H7 (cell line): ENCODE measurements around the gene OXTR. TPM values are rescaled to one million over a fixed set of nuclear protein-coding genes. Genes with fewer than 3 reads are reported as not detected.

ENCODE experiments used
- DNase-seq: peaks from one replicate; pipeline ENCODE4 v3.0.0; 2012
- H3K27me3 ChIP-seq: 2 replicates; pipeline ENCODE4 v1.6.0; 2011; ENCODE audit warnings: mild to moderate bottlenecking, low read length; ENCODE audit not compliant: control insufficient read depth, insufficient read depth
- H3K36me3 ChIP-seq: replicated peaks from 2 replicates; pipeline ENCODE4 v1.5.1; 2011; ENCODE audit warnings: low read length; ENCODE audit not compliant: control insufficient read depth, insufficient read depth
- H3K4me3 ChIP-seq: 2 replicates; pipeline ENCODE4 v1.5.1; 2011; ENCODE audit warnings: low read depth, mild to moderate bottlenecking, control low read depth, low read length, moderate library complexity; ENCODE audit not compliant: insufficient read depth
- total RNA-seq: library from RNA; depleted of rRNA; stranded (reverse); fragments of >200 nt; shearing (Covaris generic); gene quantifications from 2 replicates; pipeline ENCODE4 v1.2.3, GENCODE V29; 2014

The OXTR gene
- total RNA-seq, 1 experiment from 2014 or later: 4.2 TPM

GRCh38 chr3:8739757-8740504, 29.5 kb downstream of the OXTR start:
- Histone ChIP-seq H3K27me3 (no peaks in the 10 kb centered on the region; the same call in 1 of the 2 replicates), H3K4me3 (no peak overlapping the region), H3K36me3 (no peaks in the 10 kb centered on the region)
- no peak for DNase-seq

DNA sequence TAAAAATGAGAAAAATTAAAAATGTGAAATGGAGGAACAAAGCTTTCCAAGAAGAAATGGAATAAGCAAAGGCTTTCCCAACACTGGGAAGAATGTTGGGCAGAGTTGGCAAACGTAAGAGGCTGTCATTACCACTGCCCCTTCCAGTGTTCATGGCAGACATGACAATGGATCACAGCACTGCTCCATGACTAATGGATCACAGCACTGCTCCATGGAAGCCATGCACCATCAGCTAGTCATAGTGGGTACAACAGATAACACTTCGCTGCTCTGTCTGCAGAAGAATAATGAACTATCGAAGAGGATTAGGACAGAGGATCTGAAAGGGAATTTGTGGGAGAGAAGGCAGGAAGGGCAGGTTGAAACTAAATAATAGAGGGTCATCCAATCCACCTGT, 30.8 kb downstream of the OXTR start:
- H3K27me3 ChIP-seq: no peaks in the 10 kb centered on the region; the same call in 1 of the 2 replicates
- no peaks in the 10 kb centered on the region for H3K36me3 ChIP-seq
- DNase-seq: no peak
- H3K4me3 ChIP-seq: no peak overlapping the region

GRCh38 chr3:8737823-8738222, 31.6 kb downstream of the OXTR start:
- Histone ChIP-seq H3K36me3 (no peaks in the 10 kb centered on the region), H3K4me3 (no peak overlapping the region), H3K27me3 (no peaks in the 10 kb centered on the region; the same call in 1 of the 2 replicates)
- no peak for DNase-seq

- Histone ChIP-seq H3K36me3 (no peaks in the 10 kb centered on the region), H3K4me3 (no peak overlapping the region)
These were observed 32.1 kb downstream of the OXTR start for GRCh38 chr3:8737301-8737700.

GRCh38 chr3:8736436-8736835, 33.0 kb downstream of the OXTR start:
- no peak overlapping the region for H3K4me3 ChIP-seq
- H3K36me3 ChIP-seq: no peaks in the 10 kb centered on the region
- H3K27me3 ChIP-seq: no peaks in the 10 kb centered on the region; the same call in 1 of the 2 replicates
- DNase-seq: no peak

More at GRCh38 chr3:8737301-8737700, 32.1 kb downstream of the OXTR start:
- DNase-seq: no peak
- no peaks in the 10 kb centered on the region; the same call in 1 of the 2 replicates for H3K27me3 ChIP-seq

- H3K36me3 ChIP-seq: no peaks in the 10 kb centered on the region
- H3K4me3 ChIP-seq: no peak overlapping the region
- no peak for DNase-seq
- H3K27me3 ChIP-seq: no peaks in the 10 kb centered on the region; the same call in 1 of the 2 replicates
These were observed 34.5 kb downstream of the OXTR start for GRCh38 chr3:8734908-8735307.

- no peak overlapping the region for H3K4me3 ChIP-seq
- H3K36me3 ChIP-seq: no peaks in the 10 kb centered on the region
- no peaks in the 10 kb centered on the region; the same call in 1 of the 2 replicates for H3K27me3 ChIP-seq
- DNase-seq: no peak
These were observed 35.1 kb downstream of the OXTR start for GRCh38 chr3:8734137-8734878.

DNA sequence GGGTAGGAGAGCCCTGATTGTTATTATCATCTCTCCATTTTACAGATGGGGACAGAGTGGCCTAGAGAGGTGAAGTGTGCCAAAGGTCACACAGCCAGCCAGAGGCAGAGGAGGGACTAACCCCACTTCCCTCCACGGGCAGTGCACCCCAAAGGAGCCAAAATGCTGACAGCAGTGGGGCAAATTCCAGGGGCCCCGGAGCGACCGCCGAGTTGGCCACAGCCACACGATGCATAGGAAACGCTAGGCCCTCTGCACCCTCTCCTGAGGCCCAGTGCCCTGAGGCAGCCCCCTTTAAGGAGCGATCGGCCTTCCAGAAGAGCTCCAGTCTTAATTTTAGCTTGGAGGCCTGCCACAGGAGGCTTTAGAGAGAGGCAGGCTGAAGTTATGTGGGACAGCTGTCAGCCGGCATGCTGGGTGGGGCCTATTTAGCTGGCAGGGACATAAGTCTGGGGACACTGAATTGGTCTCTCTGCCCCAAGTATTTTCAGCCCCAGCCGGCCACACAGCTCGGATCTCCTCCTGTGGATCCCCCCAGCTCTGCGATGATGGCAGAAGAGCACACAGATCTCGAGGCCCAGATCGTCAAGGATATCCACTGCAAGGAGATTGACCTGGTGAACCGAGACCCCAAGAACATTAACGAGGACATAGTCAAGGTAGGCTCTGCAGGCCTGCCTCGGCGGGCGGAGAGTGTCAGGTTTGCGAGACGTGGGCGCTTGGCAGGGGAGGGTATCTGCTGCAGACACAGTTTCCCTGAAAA, 35.9 kb downstream of the OXTR start, which contains the start of gene CAV3:
TSS of gene CAV3 (plus strand) at position 471 of the 763 bp plus-strand sequence. CDS start at position 546, 75 bp downstream.
- no peak for DNase-seq
- H3K36me3 ChIP-seq: no peaks in the 10 kb centered on the region
- no peaks in the 10 kb centered on the region; the same call in 1 of the 2 replicates for H3K27me3 ChIP-seq
- no peak within 1 kb of the TSS for H3K4me3 ChIP-seq

DNA sequence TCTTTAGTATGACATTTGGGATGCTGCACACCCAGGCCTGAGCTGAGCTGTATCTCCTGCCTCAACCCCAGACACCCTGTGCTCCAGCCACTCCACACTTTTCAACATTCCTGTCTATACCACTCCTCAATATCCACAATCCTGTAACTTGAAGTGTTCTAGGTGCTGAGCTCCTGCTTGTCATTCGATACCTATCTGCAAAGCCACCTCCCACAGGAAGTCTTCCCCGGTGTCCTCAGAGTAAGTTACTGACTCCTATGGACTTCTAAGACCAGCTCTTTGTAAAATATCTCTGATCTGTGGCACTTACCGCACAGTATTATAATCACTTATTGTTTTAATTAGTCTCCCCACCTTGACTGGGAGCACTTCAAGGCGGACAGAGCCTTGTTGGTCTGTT, 37.0 kb downstream of the OXTR start:
- peak; percentile 68 for DNase-seq

DNA sequence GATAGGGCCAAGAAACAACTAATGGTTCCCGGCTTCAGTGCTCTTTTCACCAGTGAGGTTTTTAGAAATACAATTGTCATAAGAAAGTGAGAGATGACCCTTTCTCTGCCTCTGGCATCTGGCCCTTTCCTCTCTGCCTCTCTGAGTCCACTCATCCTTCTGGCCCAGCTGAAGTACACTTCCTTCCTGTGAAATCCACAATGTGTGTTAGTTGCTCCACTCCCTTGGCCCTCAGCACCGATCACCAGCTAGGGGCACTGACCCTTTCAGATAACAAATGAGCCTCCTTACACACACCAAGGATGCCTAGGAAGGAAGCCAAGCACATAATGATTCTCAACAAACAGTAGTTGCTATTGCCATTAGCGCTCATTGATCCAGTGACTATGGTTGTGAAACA, 38.8 kb downstream of the OXTR start:
- H3K36me3 ChIP-seq: no peaks in the 10 kb centered on the region
- DNase-seq: no peak
- no peaks in the 10 kb centered on the region for H3K27me3 ChIP-seq
- H3K4me3 ChIP-seq: no peak overlapping the region

More for the DNA sequence above, 37.0 kb downstream of the OXTR start:
- Histone ChIP-seq H3K27me3 (no peaks in the 10 kb centered on the region), H3K36me3 (no peaks in the 10 kb centered on the region), H3K4me3 (no peak overlapping the region)

GRCh38 chr3:8729479-8729878, 39.9 kb downstream of the OXTR start:
- H3K27me3 ChIP-seq: no peaks in the 10 kb centered on the region
- H3K4me3 ChIP-seq: no peak overlapping the region
- H3K36me3 ChIP-seq: no peaks in the 10 kb centered on the region
- no peak for DNase-seq

GRCh38 chr3:8727605-8728512, 41.6 kb downstream of the OXTR start:
- no peak for DNase-seq
- Histone ChIP-seq H3K4me3 (no peak overlapping the region), H3K27me3 (no peaks in the 10 kb centered on the region), H3K36me3 (no peaks in the 10 kb centered on the region)

DNA sequence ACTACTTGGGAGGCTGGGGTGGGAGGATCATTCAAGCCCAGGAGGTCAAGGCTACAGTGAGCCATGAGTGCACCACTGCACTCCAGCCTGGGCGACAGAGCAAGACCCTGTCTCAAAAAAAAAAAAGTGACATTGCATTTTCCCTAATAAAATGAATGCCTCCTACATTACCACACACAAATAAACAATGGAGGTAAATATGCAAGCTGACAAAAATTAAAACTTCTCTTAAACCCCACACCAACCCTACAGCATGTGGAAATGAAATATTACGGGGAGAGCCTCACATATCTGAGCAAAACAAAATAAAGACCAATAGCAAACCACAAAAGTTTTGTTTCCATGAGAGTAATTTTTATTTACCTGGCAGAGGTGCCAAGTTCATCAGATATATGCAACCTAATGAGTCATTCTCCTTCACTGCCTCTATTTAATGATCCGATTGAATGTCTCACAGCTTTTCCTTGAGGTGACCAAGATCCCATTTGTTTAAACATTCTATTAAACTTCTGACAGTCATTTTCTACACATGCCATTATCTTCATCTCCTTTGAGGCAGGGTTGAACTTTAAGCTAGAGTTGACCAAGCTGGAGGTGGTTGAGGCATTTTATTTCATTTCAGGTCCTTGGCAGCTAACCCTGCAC, 45.2 kb downstream of the OXTR start:
- Histone ChIP-seq H3K27me3 (no peaks in the 10 kb centered on the region), H3K4me3 (no peak overlapping the region)

More for the DNA sequence above, 45.2 kb downstream of the OXTR start:
- H3K36me3 ChIP-seq: no peaks in the 10 kb centered on the region
- no peak for DNase-seq
